ENCODE results near the gene HMCN1. TPM values are rescaled to one million over a fixed set of nuclear protein-coding genes. Genes with fewer than 3 reads are reported as not detected.

Gene HMCN1
- total RNA-seq, 5 donors from 2014 or later (not counting 1 experiment from before 2014, with no cell fraction given), result 0.05 to 0.23 (median 0.16) TPM

- no peak overlapping the region for H3K4me3 Mint-ChIP-seq
- DNase-seq, result no peak
- Histone ChIP-seq H3K27ac (ENCODE audit: low read length) (no peak overlapping the region), H3K9me3 (no peaks in the 10 kb centered on the region), H3K36me3 (ENCODE audit: control insufficient read depth in 2 of 2, extremely low read depth in 1 of 2, insufficient read depth in 1 of 2, low read length in 1 of 2) (no peaks in the 10 kb centered on the region), H3K4me1 (ENCODE audit: control insufficient read depth in 1 of 2, extremely low read depth in 1 of 2, insufficient read depth in 2 of 2, low read length in 2 of 2) (no peaks in the 10 kb centered on the region), H3K4me3 (ENCODE audit: control insufficient read depth in 1 of 2, extremely low read depth in 1 of 2, low read length in 1 of 2) (no peak overlapping the region), H3K27me3 (replicated peaks in 1 of 2; ENCODE audit: control insufficient read depth in 2 of 2, extremely low read depth in 1 of 2, insufficient read depth in 2 of 2, low read length in 1 of 2) (peaks cover 0 to 3% of the 10 kb centered on the region in 2 experiments)
- no peaks in the 10 kb centered on the region for H3K36me3 Mint-ChIP-seq
- ATAC-seq (replicated peaks in 1 of 4), result no peak
- ChIA-PET CTCF (interaction anchor here in 1 of 2 donors (0.6 kb wide), 1 partner anchor 914 kb away, joined by 3 read pairs; no protein-coding TSS in a partner anchor), POLR2A (interaction anchor here in 1 of 2 donors (0.6 to 0.8 kb wide), 2 partner anchors 73 to 549 kb away, joined by 3 to 7 read pairs; no protein-coding TSS in a partner anchor)
- H3K27me3 Mint-ChIP-seq, result peaks cover 10 to 22% of the 10 kb centered on the region in 2 donors
- no peaks in the 10 kb centered on the region for H3K4me1 Mint-ChIP-seq
- no CpG with 5 or more reads among the region's 4 CpGs for WGBS (ENCODE audit: insufficient coverage)
- peaks cover 0 to 2% (median 0%) of the 10 kb centered on the region in 3 donors for H3K9me3 Mint-ChIP-seq
- no peak overlapping the region for H3K27ac Mint-ChIP-seq
These were observed 15.2 kb upstream of the HMCN1 start for GRCh38 chr1:185719021-185719420.

GRCh38 chr1:185720633-185721272 lies 13.4 kb upstream of the HMCN1 start:
- H3K4me3 Mint-ChIP-seq, result no peak overlapping the region
- ATAC-seq (replicated peaks in 1 of 4), result no peak
- CTCF ChIA-PET, result interaction anchor here in 1 of 2 donors (1.7 kb wide), 1 partner anchor 605 kb away, joined by 4 read pairs; no protein-coding TSS in a partner anchor

GRCh38 chr1:185721553-185721952 lies 12.6 kb upstream of the HMCN1 start:
- H3K27ac ChIP-seq (ENCODE audit: low read length), result no peak overlapping the region
- CTCF ChIA-PET, result no interaction called here
- DNase-seq (no peak), ATAC-seq (replicated peaks in 1 of 4) (no peak)
- H3K4me3 Mint-ChIP-seq, result no peak overlapping the region
- H3K4me1 Mint-ChIP-seq, result no peaks in the 10 kb centered on the region
- H3K36me3 Mint-ChIP-seq, result no peaks in the 10 kb centered on the region
- H3K27ac Mint-ChIP-seq, result no peak overlapping the region
- H3K9me3 Mint-ChIP-seq, result no peaks in the 10 kb centered on the region
- no peak overlapping the region for H3K4me3 ChIP-seq (ENCODE audit: control insufficient read depth in 1 of 2, extremely low read depth in 1 of 2, low read length in 1 of 2)
- no peaks in the 10 kb centered on the region for H3K9me3 ChIP-seq
- peaks cover 0 to 3% of the 10 kb centered on the region in 2 experiments for H3K27me3 ChIP-seq (replicated peaks in 1 of 2; ENCODE audit: control insufficient read depth in 2 of 2, extremely low read depth in 1 of 2, insufficient read depth in 2 of 2, low read length in 1 of 2)
- no peaks in the 10 kb centered on the region for H3K36me3 ChIP-seq (ENCODE audit: control insufficient read depth in 2 of 2, extremely low read depth in 1 of 2, insufficient read depth in 1 of 2, low read length in 1 of 2)
- POLR2A ChIA-PET, result no interaction called here
- peaks cover 8 to 13% of the 10 kb centered on the region in 2 donors for H3K27me3 Mint-ChIP-seq
- no peaks in the 10 kb centered on the region for H3K4me1 ChIP-seq (ENCODE audit: control insufficient read depth in 1 of 2, extremely low read depth in 1 of 2, insufficient read depth in 2 of 2, low read length in 2 of 2)

More at GRCh38 chr1:185720633-185721272, 13.4 kb upstream of the HMCN1 start:
- POLR2A ChIA-PET, result interaction anchor here in 1 of 2 donors (0.6 kb wide), 1 partner anchor 429 kb away, joined by 11 read pairs; no protein-coding TSS in a partner anchor
- Histone ChIP-seq H3K36me3 (ENCODE audit: control insufficient read depth in 2 of 2, extremely low read depth in 1 of 2, insufficient read depth in 1 of 2, low read length in 1 of 2) (no peaks in the 10 kb centered on the region), H3K4me1 (ENCODE audit: control insufficient read depth in 1 of 2, extremely low read depth in 1 of 2, insufficient read depth in 2 of 2, low read length in 2 of 2) (no peaks in the 10 kb centered on the region), H3K4me3 (ENCODE audit: control insufficient read depth in 1 of 2, extremely low read depth in 1 of 2, low read length in 1 of 2) (no peak overlapping the region), H3K9me3 (no peaks in the 10 kb centered on the region), H3K27me3 (replicated peaks in 1 of 2; ENCODE audit: control insufficient read depth in 2 of 2, extremely low read depth in 1 of 2, insufficient read depth in 2 of 2, low read length in 1 of 2) (peaks cover 0 to 3% of the 10 kb centered on the region in 2 experiments), H3K27ac (ENCODE audit: low read length) (no peak overlapping the region)
- H3K36me3 Mint-ChIP-seq, result no peaks in the 10 kb centered on the region
- H3K4me1 Mint-ChIP-seq, result no peaks in the 10 kb centered on the region
- H3K27ac Mint-ChIP-seq, result no peak overlapping the region
- H3K9me3 Mint-ChIP-seq, result no peaks in the 10 kb centered on the region
- peaks cover 10 to 16% of the 10 kb centered on the region in 2 donors for H3K27me3 Mint-ChIP-seq
- no CpG with 5 or more reads among the region's 2 CpGs for WGBS (ENCODE audit: insufficient coverage)
- peak in 1 of 35 experiments; percentile 17 for DNase-seq

GRCh38 chr1:185722098-185722497 lies 12.1 kb upstream of the HMCN1 start:
- H3K27ac Mint-ChIP-seq, result no peak overlapping the region
- H3K4me1 ChIP-seq (ENCODE audit: control insufficient read depth in 1 of 2, extremely low read depth in 1 of 2, insufficient read depth in 2 of 2, low read length in 2 of 2), result no peaks in the 10 kb centered on the region

GRCh38 chr1:185727726-185728125 lies 6.5 kb upstream of the HMCN1 start:
- no peak for DNase-seq
- H3K9me3 ChIP-seq, result no peaks in the 10 kb centered on the region
- ChIA-PET POLR2A (interaction anchor here in 1 of 2 donors (0.6 kb wide), 1 partner anchor 1414 kb away, joined by 3 read pairs; no protein-coding TSS in a partner anchor), CTCF (no interaction called here)
- no peak for ATAC-seq (replicated peaks in 1 of 4)
- no peak overlapping the region for H3K4me3 ChIP-seq (ENCODE audit: control insufficient read depth in 1 of 2, extremely low read depth in 1 of 2, low read length in 1 of 2)
- Mint-ChIP-seq H3K4me3 (no peak overlapping the region), H3K27ac (no peak overlapping the region), H3K27me3 (peaks cover 27 to 32% of the 10 kb centered on the region in 2 donors), H3K36me3 (peaks cover 4% of the 10 kb centered on the region), H3K9me3 (peaks cover 4 to 22% (median 19%) of the 10 kb centered on the region in 3 donors), H3K4me1 (no peaks in the 10 kb centered on the region)
- H3K27me3 ChIP-seq (replicated peaks in 1 of 2; ENCODE audit: control insufficient read depth in 2 of 2, extremely low read depth in 1 of 2, insufficient read depth in 2 of 2, low read length in 1 of 2), result no peaks in the 10 kb centered on the region
- H3K27ac ChIP-seq (ENCODE audit: low read length), result no peak overlapping the region
- WGBS (ENCODE audit: insufficient coverage), result no CpG with 5 or more reads among the region's 2 CpGs
- no peaks in the 10 kb centered on the region for H3K36me3 ChIP-seq (ENCODE audit: control insufficient read depth in 2 of 2, extremely low read depth in 1 of 2, insufficient read depth in 1 of 2, low read length in 1 of 2)
- no peaks in the 10 kb centered on the region for H3K4me1 ChIP-seq (ENCODE audit: control insufficient read depth in 1 of 2, extremely low read depth in 1 of 2, insufficient read depth in 2 of 2, low read length in 2 of 2)

More at GRCh38 chr1:185722098-185722497, 12.1 kb upstream of the HMCN1 start:
- no peak overlapping the region for H3K27ac ChIP-seq (ENCODE audit: low read length)
- no peaks in the 10 kb centered on the region for H3K36me3 Mint-ChIP-seq
- H3K27me3 ChIP-seq (replicated peaks in 1 of 2; ENCODE audit: control insufficient read depth in 2 of 2, extremely low read depth in 1 of 2, insufficient read depth in 2 of 2, low read length in 1 of 2), result peaks cover 0 to 2% of the 10 kb centered on the region in 2 experiments
- H3K9me3 Mint-ChIP-seq, result no peaks in the 10 kb centered on the region
- CTCF ChIA-PET, result no interaction called here
- H3K4me3 Mint-ChIP-seq, result no peak overlapping the region
- ATAC-seq (replicated peaks in 1 of 4) (no peak), DNase-seq (no peak)
- POLR2A ChIA-PET, result no interaction called here
- no peaks in the 10 kb centered on the region for H3K4me1 Mint-ChIP-seq
- no CpG with 5 or more reads among the region's 2 CpGs for WGBS (ENCODE audit: insufficient coverage)
- H3K4me3 ChIP-seq (ENCODE audit: control insufficient read depth in 1 of 2, extremely low read depth in 1 of 2, low read length in 1 of 2), result no peak overlapping the region
- H3K36me3 ChIP-seq (ENCODE audit: control insufficient read depth in 2 of 2, extremely low read depth in 1 of 2, insufficient read depth in 1 of 2, low read length in 1 of 2), result no peaks in the 10 kb centered on the region
- no peaks in the 10 kb centered on the region for H3K9me3 ChIP-seq
- peaks cover 8 to 13% of the 10 kb centered on the region in 2 donors for H3K27me3 Mint-ChIP-seq

GRCh38 chr1:185731446-185731845 lies 2.7 kb upstream of the HMCN1 start:
- no peaks in the 10 kb centered on the region for H3K36me3 ChIP-seq (ENCODE audit: control insufficient read depth in 2 of 2, extremely low read depth in 1 of 2, insufficient read depth in 1 of 2, low read length in 1 of 2)
- CTCF ChIA-PET, result no interaction called here
- Mint-ChIP-seq H3K9me3 (peaks cover 4 to 22% (median 19%) of the 10 kb centered on the region in 3 donors), H3K4me1 (peaks cover 16 to 20% (median 17%) of the 10 kb centered on the region in 3 donors), H3K27me3 (peaks cover 53 to 58% of the 10 kb centered on the region in 2 donors), H3K36me3 (peaks cover 4% of the 10 kb centered on the region), H3K4me3 (no peak overlapping the region), H3K27ac (no peak overlapping the region)
- H3K9me3 ChIP-seq, result no peaks in the 10 kb centered on the region
- H3K4me3 ChIP-seq (ENCODE audit: control insufficient read depth in 1 of 2, extremely low read depth in 1 of 2, low read length in 1 of 2), result no peak overlapping the region
- peaks cover 4 to 11% of the 10 kb centered on the region in 2 experiments for H3K4me1 ChIP-seq (ENCODE audit: control insufficient read depth in 1 of 2, extremely low read depth in 1 of 2, insufficient read depth in 2 of 2, low read length in 2 of 2)
- ATAC-seq (replicated peaks in 1 of 4), result no peak
- H3K27me3 ChIP-seq (replicated peaks in 1 of 2; ENCODE audit: control insufficient read depth in 2 of 2, extremely low read depth in 1 of 2, insufficient read depth in 2 of 2, low read length in 1 of 2), result peaks cover 2 to 15% of the 10 kb centered on the region in 2 experiments
- no peak overlapping the region for H3K27ac ChIP-seq (ENCODE audit: low read length)
- WGBS (ENCODE audit: insufficient coverage), result no CpG with 5 or more reads among the region's 1 CpG
- POLR2A ChIA-PET, result interaction anchor here in 1 of 2 donors (0.6 kb wide), 2 partner anchors 15 to 526 kb away, joined by 3 to 7 read pairs; no protein-coding TSS in a partner anchor
- DNase-seq, result no peak

Measured in T-cell (primary cell).